IMR-90 (cell line): ENCODE results near the gene FHDC1. TPM values are rescaled to one million over a fixed set of nuclear protein-coding genes. Genes with fewer than 3 reads are reported as not detected.

Experiments
- ATAC-seq: fragments of 200-7000 bp; cut with Tn5 transposase; 2 replicates; pipeline ENCODE4 v1.9.1; 2020; ENCODE audit warnings: low read depth, mild to moderate bottlenecking, moderate library complexity
- BruUV-seq: library from RNA; stranded (reverse); fragments of 400-500 nt; replicated peaks from 2 replicates; lab custom pipeline; 2021; lab: Mats Ljungman, UMichigan
- CTCF ChIA-PET: fragments of 300-600 bp; formaldehyde crosslinking; extraction: SDS; loops from one replicate; lab custom pipeline; 2021; ENCODE audit warnings: antibody characterized with exemption; lab: Yijun Ruan, JAX
- POLR2A ChIA-PET: fragments of 300-600 bp; sonication (Branson Sonifier 250); formaldehyde crosslinking; loops from one replicate; lab custom pipeline; 2022; ENCODE audit warnings: antibody characterized with exemption; ENCODE audit not compliant: unreplicated experiment; lab: Charles Lee
- DNase-seq: peaks from one replicate; pipeline ENCODE4 v3.0.0; 2013
- H2AFZ ChIP-seq: replicated peaks from 2 replicates; pipeline ENCODE3; 2013; ENCODE audit warnings: low read length, mild to moderate bottlenecking; ENCODE audit not compliant: poor library complexity
- H2AK5ac ChIP-seq: 2 replicates; pipeline ENCODE4 v1.6.1; 2013; ENCODE audit warnings: low read depth, low read length, inconsistent platforms
- H2AK9ac ChIP-seq: replicated peaks from 2 replicates; pipeline ENCODE3; 2013; ENCODE audit warnings: mild to moderate bottlenecking, low read depth, low read length, moderate library complexity; ENCODE audit not compliant: poor library complexity
- H2BK120ac ChIP-seq: 2 replicates; pipeline ENCODE4 v1.6.1; 2013; ENCODE audit warnings: low read depth, low read length, inconsistent platforms
- H2BK15ac ChIP-seq: 3 replicates; pipeline ENCODE4 v1.6.1; 2013; ENCODE audit warnings: low read depth, low read length, inconsistent platforms
- H2BK20ac ChIP-seq: 2 replicates; pipeline ENCODE4 v1.6.1; 2013; ENCODE audit warnings: low read depth, mild to moderate bottlenecking, inconsistent platforms, low read length, moderate library complexity
- H2BK5ac ChIP-seq: 2 replicates; pipeline ENCODE4 v1.6.1; 2013; ENCODE audit warnings: mild to moderate bottlenecking, low read depth, low read length, inconsistent platforms; ENCODE audit not compliant: poor library complexity, severe bottlenecking
- H3K14ac ChIP-seq: replicated peaks from 2 replicates; pipeline ENCODE4 v1.6.1; 2013; ENCODE audit warnings: low read depth, low read length, inconsistent platforms
- H3K18ac ChIP-seq: 2 replicates; pipeline ENCODE4 v1.6.1; 2013; ENCODE audit warnings: low read depth, low read length, control low read depth
- H3K23ac ChIP-seq: 2 replicates; pipeline ENCODE4 v1.6.1; 2013; ENCODE audit warnings: low read depth, low read length, inconsistent platforms
- H3K27ac ChIP-seq: 2 replicates; pipeline ENCODE4 v1.5.1; 2013; ENCODE audit warnings: mild to moderate bottlenecking, control low read depth, low read length; ENCODE audit not compliant: insufficient read depth
- H3K27me3 ChIP-seq: 2 replicates; pipeline ENCODE4 v1.6.1; 2013; ENCODE audit warnings: low read length; ENCODE audit not compliant: control insufficient read depth, insufficient read depth
- H3K36me3 ChIP-seq: 2 replicates; pipeline ENCODE4 v1.6.1; 2013; ENCODE audit warnings: low read length, mixed read lengths; ENCODE audit not compliant: control insufficient read depth, insufficient read depth
- H3K4ac ChIP-seq: 2 replicates; pipeline ENCODE4 v1.6.1; 2013; ENCODE audit warnings: low read depth, low read length, inconsistent platforms
- H3K4me1 ChIP-seq: 2 replicates; pipeline ENCODE4 v1.6.1; 2013; ENCODE audit warnings: low read length, mixed read lengths; ENCODE audit not compliant: control insufficient read depth, insufficient read depth
- H3K4me2 ChIP-seq: 2 replicates; pipeline ENCODE4 v1.6.1; 2013; ENCODE audit warnings: low read depth, mild to moderate bottlenecking, control low read depth, low read length, moderate library complexity
- H3K4me3 ChIP-seq: 2 replicates; pipeline ENCODE4 v1.5.1; 2013; ENCODE audit warnings: low read depth, mild to moderate bottlenecking, control low read depth, low read length, moderate library complexity; ENCODE audit not compliant: insufficient read depth
- H3K56ac ChIP-seq: 2 replicates; pipeline ENCODE4 v1.6.1; 2013; ENCODE audit warnings: low read length, inconsistent platforms; ENCODE audit not compliant: insufficient read depth; ENCODE audit errors: extremely low read depth
- H3K79me1 ChIP-seq, 2 experiments: 2 replicates each; pipeline ENCODE4 v1.6.1; 2013; ENCODE audit warnings: low read length in 2 of 2, inconsistent platforms in 1 of 2, low read depth in 1 of 2
- H3K9ac ChIP-seq: 2 replicates; pipeline ENCODE4 v1.6.1; 2013; ENCODE audit warnings: low read depth, low read length, control low read depth
- H3K9me1 ChIP-seq: 2 replicates; pipeline ENCODE4 v1.6.1; 2013; ENCODE audit warnings: low read length, inconsistent platforms; ENCODE audit not compliant: insufficient read depth
- H3K9me3 ChIP-seq: 2 replicates; pipeline ENCODE4 v1.6.1; 2013; ENCODE audit warnings: low read length; ENCODE audit not compliant: control insufficient read depth, insufficient read depth
- H4K20me1 ChIP-seq: 2 replicates; pipeline ENCODE4 v1.6.1; 2013; ENCODE audit warnings: low read length, inconsistent platforms; ENCODE audit not compliant: insufficient read depth
- H4K5ac ChIP-seq: 2 replicates; pipeline ENCODE4 v1.6.1; 2013; ENCODE audit warnings: mild to moderate bottlenecking, low read depth, low read length, control low read depth
- H4K8ac ChIP-seq, 2 experiments: 2 replicates each; pipeline ENCODE4 v1.6.1; 2013; ENCODE audit warnings: low read depth in 2 of 2, low read length in 2 of 2, control low read depth in 1 of 2, inconsistent platforms in 1 of 2
- H4K91ac ChIP-seq: 2 replicates; pipeline ENCODE4 v1.6.1; 2013; ENCODE audit warnings: low read depth, low read length, inconsistent platforms; ENCODE audit not compliant: insufficient read depth
- MXI1 ChIP-seq: IDR thresholded peaks from 2 replicates; pipeline ENCODE4 v1.6.1; 2012; ENCODE audit warnings: low read depth, mild to moderate bottlenecking, low read length, moderate library complexity, borderline replicate concordance
- WGBS, 2 experiments: methylation state at CpG; one replicate each; pipeline versions ENCODE4 v1.1.5 to v1.1.7; 2013; ENCODE audit warnings: missing lambda C conversion rate in 2 of 2; ENCODE audit not compliant: insufficient read length in 1 of 2; ENCODE audit errors: extremely low coverage in 2 of 2; 5-methylcytosine and 5-hydroxymethylcytosine counted together
- dilution Hi-C: fragments of 300-500 bp; cut with HindIII; formaldehyde crosslinking; loops from one replicate; pipeline ENCODE4 v1.14.3; 2018; ENCODE audit warnings: low sequenced_read_pairs; ENCODE audit not compliant: unreplicated experiment
- in situ Hi-C: fragments of 300-500 bp; cut with MboI; formaldehyde crosslinking; loops from 3 replicates; pipeline ENCODE4 v1.14.3; 2019; ENCODE audit warnings: low sequenced_read_pairs, inconsistent platforms, mixed read lengths
- intact Hi-C: fragments of 100-400 bp; cut with micrococcal nuclease; formaldehyde crosslinking; loops from 2 replicates; pipeline ENCODE4 v1.10.0; 2022
- polyA plus RNA-seq, 3 experiments: library from polyadenylated mRNA; depleted of rRNA; stranded (reverse); fragments of >200 nt; gene quantifications; 2 replicates each; pipeline ENCODE4 v1.2.3, GENCODE V29; 2012; ENCODE audit warnings: low replicate concordance in 1 of 3
- total RNA-seq: library from RNA; depleted of rRNA; stranded (reverse); fragments of >200 nt; gene quantifications from 2 replicates; pipeline ENCODE4 v1.2.3, GENCODE V29; 2012

The FHDC1 gene
- total and polyA plus RNA-seq, 2 of the 4 experiments (the other 2 are of a cell fraction), result under 0.01 to 0.09 TPM

- BruUV-seq, result no TSS peak
- Histone ChIP-seq H3K36me3 (no peaks in the 10 kb centered on the region), H3K4me2 (no peak overlapping the region), H3K56ac (no peak overlapping the region), H4K91ac (no peak overlapping the region), H2BK20ac (no peak overlapping the region), H4K20me1 (no peaks in the 10 kb centered on the region), H3K9me3 (no peaks in the 10 kb centered on the region), H3K79me1 (no peaks in the 10 kb centered on the region), H4K5ac (no peak overlapping the region), H3K9me1 (no peaks in the 10 kb centered on the region; the same call in 1 of the 2 replicates), H3K14ac (no peak overlapping the region), H2BK15ac (no peak overlapping the region), H2BK5ac (no peak overlapping the region), H3K4me1 (no peaks in the 10 kb centered on the region), H2BK120ac (no peak overlapping the region), H3K9ac (no peak overlapping the region), H2AK5ac (no peak overlapping the region), H3K4ac (no peak overlapping the region), H3K4me3 (no peak overlapping the region), H2AK9ac (no peak overlapping the region), H3K27me3 (peaks cover 19% of the 10 kb centered on the region), H4K8ac (no peak overlapping the region), H3K23ac (no peak overlapping the region), H2AFZ (no peak overlapping the region), H3K18ac (no peak overlapping the region), H3K27ac (no peak overlapping the region)
- ChIA-PET POLR2A (no interaction called here), CTCF (no interaction called here)
- no peak for ATAC-seq
- no peak for DNase-seq
- no peak for TF ChIP-seq MXI1
- in situ Hi-C loops (no loop called here), intact Hi-C loops (no loop called here), dilution Hi-C loops (no loop called here)
- 29% methylated on average over 1 of the region's 1 CpG; no CpG with 5 or more reads in 1 of the 2 experiments for WGBS, 2 experiments
Observed at GRCh38 chr4:152992466-152992865, 56.3 kb downstream of the FHDC1 start.
